Stomach smooth muscle (tissue), 2 donors: Measurements from ENCODE around the gene SF3B3.

Source experiments
- H3K27ac ChIP-seq: one replicate; pipeline ENCODE4 v1.7.0; 2013; ENCODE audit warnings: mild to moderate bottlenecking, low read length, inconsistent platforms
- H3K27me3 ChIP-seq, 2 donors: one replicate each; pipeline ENCODE4 v1.7.0; 2013; ENCODE audit warnings: low read length in 2 of 2; ENCODE audit not compliant: insufficient read depth in 2 of 2, control insufficient read depth in 1 of 2
- H3K36me3 ChIP-seq, 2 donors: one replicate each; pipeline ENCODE4 v1.7.0; 2013; ENCODE audit warnings: low read length in 2 of 2; ENCODE audit not compliant: control insufficient read depth in 2 of 2, insufficient read depth in 2 of 2
- H3K4me1 ChIP-seq: one replicate; pipeline ENCODE4 v1.7.0; 2013; ENCODE audit warnings: low read length; ENCODE audit not compliant: control insufficient read depth, insufficient read depth
- H3K4me3 ChIP-seq, 2 donors: one replicate each; pipeline ENCODE4 v1.7.0; 2013; ENCODE audit warnings: low read length in 2 of 2
- H3K9ac ChIP-seq, 2 donors: one replicate each; pipeline ENCODE4 v1.7.0; 2013; ENCODE audit warnings: low read length in 2 of 2, mild to moderate bottlenecking in 1 of 2
- H3K9me3 ChIP-seq, 2 donors: one replicate each; pipeline ENCODE4 v1.7.0; 2013; ENCODE audit warnings: low read length in 2 of 2; ENCODE audit not compliant: control insufficient read depth in 2 of 2
- donor health status: healthy.
- donor health status: Pancreatic carcinoma.

The SF3B3 gene

DNA sequence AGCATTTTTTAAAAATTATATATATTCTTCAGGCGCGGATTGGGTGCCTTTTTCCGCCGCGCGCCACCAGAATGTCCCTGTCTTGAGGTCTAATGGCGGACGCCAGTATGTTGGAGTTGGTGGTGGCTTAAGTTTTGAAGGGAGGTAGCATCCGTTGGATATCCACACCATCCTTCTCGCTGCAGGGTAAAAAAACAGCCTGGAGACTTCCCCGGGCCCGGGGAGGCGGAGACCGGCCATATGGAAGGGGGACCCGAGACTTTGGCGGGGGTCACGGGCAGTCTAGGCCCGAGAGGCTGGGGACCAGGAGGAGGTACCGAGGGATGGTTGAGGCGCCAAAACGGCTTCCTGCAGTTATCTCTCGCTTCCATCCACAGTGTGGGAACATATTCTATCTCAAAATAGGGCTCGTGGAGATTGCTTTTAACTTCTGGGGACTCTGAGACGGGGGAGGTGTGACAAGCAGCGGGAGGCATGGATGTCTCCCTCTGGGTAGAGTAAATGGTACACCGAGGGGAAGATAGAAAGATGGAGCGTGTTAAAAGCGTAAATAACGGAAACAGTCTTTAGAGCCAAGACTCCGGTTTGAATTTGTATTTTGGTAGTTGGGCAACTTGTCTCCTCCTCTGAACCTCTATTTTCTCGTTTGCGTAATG lies at the start of gene SF3B3:
Gene SF3B3, plus strand, starts transcription at position 74 of the 656 bp plus-strand sequence. CDS start 2,841 bp downstream, outside the sequence.
- H3K27me3 ChIP-seq = no peaks in the 10 kb centered on the region
- H3K4me1 ChIP-seq = peaks cover 17% of the 10 kb centered on the region
- peak within 1 kb of the TSS; percentile 85 to 99 for H3K4me3 ChIP-seq
- peaks cover 6 to 13% of the 10 kb centered on the region in 2 donors for H3K36me3 ChIP-seq
- H3K9ac ChIP-seq = peak within 1 kb of the TSS; percentile 79 to 92
- H3K27ac ChIP-seq = peak within 1 kb of the TSS; percentile 75
- no peaks in the 10 kb centered on the region for H3K9me3 ChIP-seq

DNA sequence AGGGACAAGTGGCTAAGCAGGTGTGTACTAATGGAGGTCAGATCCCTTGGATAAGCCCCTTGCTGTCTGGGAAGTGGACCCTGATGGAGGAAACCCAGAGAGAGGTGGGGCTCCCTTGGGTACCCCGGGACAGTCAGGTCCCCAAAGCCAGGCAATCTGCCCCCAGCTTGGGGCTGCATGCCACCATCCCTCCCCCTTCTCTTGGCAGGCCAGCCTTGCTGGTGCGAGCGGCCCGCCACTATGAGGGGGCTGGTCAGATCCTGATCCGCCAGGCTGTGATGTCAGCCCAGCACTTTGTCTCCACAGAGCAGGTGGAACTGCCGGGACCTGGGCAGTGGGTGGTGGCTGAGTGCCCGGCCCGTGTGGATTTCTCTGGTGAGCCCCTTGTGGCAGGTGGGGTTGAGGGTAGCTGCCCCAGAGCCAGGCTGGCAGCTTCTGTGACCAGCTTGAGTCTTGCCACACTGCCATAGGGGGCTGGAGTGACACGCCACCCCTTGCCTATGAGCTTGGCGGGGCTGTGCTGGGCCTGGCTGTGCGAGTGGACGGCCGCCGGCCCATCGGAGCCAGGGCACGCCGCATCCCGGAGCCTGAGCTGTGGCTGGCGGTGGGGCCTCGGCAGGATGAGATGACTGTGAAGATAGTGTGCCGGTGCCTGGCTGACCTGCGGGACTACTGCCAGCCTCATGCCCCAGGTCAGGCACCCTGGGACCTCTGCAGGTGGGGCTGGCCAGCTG lies 49.1 kb upstream of the SF3B3 start:
- Histone ChIP-seq H3K27me3 (no peaks in the 10 kb centered on the region), H3K27ac (no peak overlapping the region), H3K9ac (no peak overlapping the region), H3K4me3 (no peak overlapping the region), H3K36me3 (peaks cover 18 to 29% of the 10 kb centered on the region in 2 donors), H3K9me3 (no peaks in the 10 kb centered on the region), H3K4me1 (peaks cover 10% of the 10 kb centered on the region)

- H3K36me3 ChIP-seq = peaks cover 26 to 33% of the 10 kb centered on the region in 2 donors
- no peak overlapping the region for H3K9ac ChIP-seq
- H3K4me3 ChIP-seq = no peak overlapping the region
- H3K27me3 ChIP-seq = no peaks in the 10 kb centered on the region
- no peak overlapping the region for H3K27ac ChIP-seq
- no peaks in the 10 kb centered on the region for H3K9me3 ChIP-seq
- H3K4me1 ChIP-seq = peaks cover 10% of the 10 kb centered on the region
Observed at GRCh38 chr16:70475054-70475871, 48.4 kb upstream of the SF3B3 start.

DNA sequence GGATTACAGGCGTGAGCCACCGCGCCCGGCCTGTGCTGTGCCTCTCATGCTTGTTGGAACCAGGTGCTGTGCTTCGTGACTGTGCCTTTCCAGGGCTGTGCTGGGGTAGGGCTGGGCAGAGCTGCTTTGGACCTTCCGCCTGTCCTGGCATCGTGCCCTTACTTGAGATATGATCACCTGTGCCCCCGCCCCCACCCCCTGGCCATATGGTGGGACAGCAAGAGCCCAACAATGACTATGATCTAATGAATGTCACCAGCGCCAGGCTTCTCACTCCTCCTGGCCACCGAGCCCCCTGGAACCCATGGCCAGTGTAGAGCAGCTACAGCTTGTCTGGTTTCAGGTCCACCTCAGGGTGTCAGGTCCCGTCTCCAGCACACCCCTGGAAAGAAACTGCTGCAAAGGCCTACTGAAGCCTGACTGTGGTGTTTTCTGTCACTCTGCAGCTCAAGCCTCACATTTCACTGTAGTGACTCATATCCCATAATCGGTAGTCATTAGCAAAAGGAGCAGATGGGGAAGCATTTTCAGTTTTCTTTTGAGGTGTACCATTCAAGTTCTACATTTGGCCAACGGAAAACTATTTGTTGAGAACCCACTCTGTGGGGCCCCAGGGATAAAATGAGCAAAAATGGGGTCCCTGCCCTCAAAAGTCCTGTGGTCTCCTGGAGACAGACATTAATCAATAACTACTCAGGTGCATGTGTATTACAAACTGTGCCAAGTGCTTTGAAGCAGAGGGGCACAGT lies 47.2 kb upstream of the SF3B3 start:
- Histone ChIP-seq H3K9ac (no peak overlapping the region), H3K27ac (no peak overlapping the region), H3K4me3 (no peak overlapping the region), H3K9me3 (no peaks in the 10 kb centered on the region), H3K4me1 (peaks cover 10% of the 10 kb centered on the region), H3K27me3 (no peaks in the 10 kb centered on the region), H3K36me3 (peaks cover 36 to 37% of the 10 kb centered on the region in 2 donors)

DNA sequence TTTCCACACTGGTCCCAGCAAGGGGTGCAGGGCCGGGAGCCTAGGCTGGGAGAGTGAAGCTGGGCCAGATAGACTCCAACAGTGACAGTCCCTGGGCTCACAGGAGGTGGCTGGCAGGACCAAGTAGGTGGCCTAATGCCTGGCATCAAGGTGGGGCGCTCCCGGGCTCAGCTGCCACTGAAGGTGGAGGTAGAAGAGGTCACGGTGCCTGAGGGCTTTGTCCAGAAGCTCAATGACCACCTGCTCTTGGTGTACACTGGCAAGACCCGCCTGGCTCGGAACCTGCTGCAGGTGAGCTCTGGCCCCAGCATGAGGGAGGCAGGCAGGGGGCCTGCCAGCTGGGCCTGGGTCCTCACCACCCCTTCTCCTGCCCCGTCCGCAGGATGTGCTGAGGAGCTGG lies 45.4 kb upstream of the SF3B3 start:
- Histone ChIP-seq H3K9me3 (no peaks in the 10 kb centered on the region), H3K36me3 (peaks cover 38 to 47% of the 10 kb centered on the region in 2 donors), H3K4me1 (peaks cover 10% of the 10 kb centered on the region), H3K27ac (no peak overlapping the region), H3K4me3 (no peak overlapping the region), H3K9ac (no peak overlapping the region), H3K27me3 (no peaks in the 10 kb centered on the region)

GRCh38 chr16:70478912-70479341 lies 44.7 kb upstream of the SF3B3 start:
- Histone ChIP-seq H3K9ac (no peak overlapping the region), H3K27me3 (no peaks in the 10 kb centered on the region), H3K4me1 (peaks cover 10% of the 10 kb centered on the region), H3K36me3 (peaks cover 36 to 49% of the 10 kb centered on the region in 2 donors), H3K4me3 (no peak overlapping the region), H3K9me3 (no peaks in the 10 kb centered on the region), H3K27ac (no peak overlapping the region)

DNA sequence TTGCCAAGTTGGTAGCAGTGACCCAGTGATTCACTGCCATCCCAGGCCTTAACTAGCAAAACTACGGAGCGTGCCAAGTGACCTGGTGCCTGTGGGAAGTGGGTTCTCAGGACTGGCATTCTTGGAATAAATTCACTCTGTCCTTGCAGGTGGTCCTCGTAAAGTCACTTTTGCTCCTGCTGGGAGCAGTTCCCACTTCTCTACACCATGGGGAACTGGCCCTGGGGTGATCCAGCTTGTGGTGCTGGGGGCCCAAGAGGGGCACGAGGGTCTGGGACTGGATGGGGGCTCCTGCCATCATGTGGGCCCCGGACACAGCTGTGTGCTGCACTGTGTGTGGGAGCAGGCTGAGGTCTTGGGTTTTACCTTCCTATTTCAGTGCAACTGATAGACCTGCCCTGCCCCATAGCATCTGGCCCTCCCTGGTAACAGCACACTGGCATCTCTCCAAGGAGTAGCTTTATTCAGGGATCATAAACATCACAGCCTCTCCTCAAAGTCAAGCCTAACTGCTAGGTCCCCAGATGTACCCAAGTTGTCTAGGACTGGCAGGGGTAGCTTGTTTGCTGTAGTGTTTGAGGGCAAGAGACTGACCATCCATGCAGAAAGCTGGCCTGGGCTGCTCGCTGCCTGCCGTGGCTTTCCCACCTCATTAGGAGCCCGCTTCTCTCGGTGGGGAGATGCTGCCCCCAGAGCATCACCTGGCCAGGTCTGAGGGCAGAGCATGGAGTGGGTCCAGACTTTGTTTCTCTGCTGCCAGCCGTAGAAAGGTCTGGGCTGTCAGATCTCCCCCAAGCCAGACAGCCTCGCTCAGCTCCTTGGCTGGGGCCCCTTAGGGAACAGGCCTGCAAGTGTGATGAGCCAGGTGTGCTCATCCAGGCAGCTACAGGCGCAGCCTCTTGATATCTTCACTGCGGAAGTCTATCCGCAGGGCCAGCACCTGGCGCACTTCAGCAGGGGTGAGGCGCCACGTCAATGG lies 43.2 kb upstream of the SF3B3 start:
- no peak overlapping the region for H3K9ac ChIP-seq
- H3K27me3 ChIP-seq = no peaks in the 10 kb centered on the region
- H3K4me1 ChIP-seq = peaks cover 10% of the 10 kb centered on the region
- H3K27ac ChIP-seq = no peak overlapping the region
- H3K9me3 ChIP-seq = no peaks in the 10 kb centered on the region
- H3K4me3 ChIP-seq = no peak overlapping the region
- H3K36me3 ChIP-seq = peaks cover 34 to 45% of the 10 kb centered on the region in 2 donors

DNA sequence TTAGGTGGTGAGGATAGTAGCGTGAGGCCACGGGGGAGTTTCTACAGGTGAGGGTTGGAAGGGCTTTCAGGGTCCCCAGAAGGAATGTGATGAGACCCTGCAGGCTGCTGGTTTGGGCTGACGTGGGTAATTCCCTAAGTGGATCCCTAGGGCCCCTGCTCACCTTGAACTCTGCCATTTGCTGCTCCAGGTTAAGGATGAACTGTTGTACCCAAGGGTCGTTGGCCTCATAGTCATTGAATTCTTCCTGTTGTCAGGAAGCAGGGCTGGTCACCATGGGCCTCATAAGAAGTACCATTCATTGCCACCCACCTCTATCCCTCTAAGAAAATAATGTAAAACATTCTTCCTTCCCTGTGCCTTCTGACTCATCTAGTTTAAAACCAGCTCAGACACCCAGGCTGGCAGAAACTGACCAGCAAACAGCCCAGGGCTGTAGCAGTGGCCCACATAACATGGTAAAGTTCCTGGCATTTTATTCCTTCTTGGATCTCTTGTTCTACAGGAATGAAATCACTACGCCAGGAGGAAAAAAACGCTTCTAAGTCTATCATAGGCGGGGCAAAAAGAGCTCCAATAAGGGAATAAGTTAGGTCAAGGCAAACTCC lies 41.6 kb upstream of the SF3B3 start:
- no peak overlapping the region for H3K27ac ChIP-seq
- H3K9ac ChIP-seq = no peak overlapping the region
- H3K9me3 ChIP-seq = no peaks in the 10 kb centered on the region
- H3K4me1 ChIP-seq = peaks cover 5% of the 10 kb centered on the region
- H3K27me3 ChIP-seq = no peaks in the 10 kb centered on the region
- no peak overlapping the region for H3K4me3 ChIP-seq
- H3K36me3 ChIP-seq = peaks cover 27 to 42% of the 10 kb centered on the region in 2 donors

- no peaks in the 10 kb centered on the region for H3K27me3 ChIP-seq
- no peak overlapping the region for H3K27ac ChIP-seq
- peaks cover 25 to 42% of the 10 kb centered on the region in 2 donors for H3K36me3 ChIP-seq
- no peak overlapping the region for H3K4me3 ChIP-seq
- no peak overlapping the region for H3K9ac ChIP-seq
- peaks cover 5% of the 10 kb centered on the region for H3K4me1 ChIP-seq
- no peaks in the 10 kb centered on the region for H3K9me3 ChIP-seq
Observed at GRCh38 chr16:70482624-70483023, 41.0 kb upstream of the SF3B3 start.
